ENCODE data around the gene CHTF8.

CHTF8 gene

GRCh38 chr16:69112285-69113129 lies 19.9 kb downstream of the CHTF8 start:
- DNase-seq (ENCODE audit: low read depth in 2 of 2): peak in 1 of 2 experiments; percentile 56

- DNase-seq (ENCODE audit: low read depth in 2 of 2): no peak
These were observed 20.5 kb downstream of the CHTF8 start for GRCh38 chr16:69111876-69112230.

- no peak for DNase-seq (ENCODE audit: low read depth in 2 of 2)
These were observed 21.0 kb downstream of the CHTF8 start for GRCh38 chr16:69111216-69111875.

GRCh38 chr16:69110406-69110805 lies 22.0 kb downstream of the CHTF8 start:
- no peak for DNase-seq (ENCODE audit: low read depth in 2 of 2)

GRCh38 chr16:69109486-69110270 lies 22.7 kb downstream of the CHTF8 start:
- no peak for DNase-seq (ENCODE audit: low read depth in 2 of 2)

- no peak for DNase-seq (ENCODE audit: low read depth in 2 of 2)
These were observed 23.5 kb downstream of the CHTF8 start for GRCh38 chr16:69108905-69109252.

GRCh38 chr16:69108064-69108904 lies 24.1 kb downstream of the CHTF8 start:
- no peak for DNase-seq (ENCODE audit: low read depth in 2 of 2)

- DNase-seq (ENCODE audit: low read depth in 2 of 2): no peak
These were observed 24.9 kb downstream of the CHTF8 start for GRCh38 chr16:69107316-69107962.

- no peak for DNase-seq (ENCODE audit: low read depth in 2 of 2)
These were observed 25.7 kb downstream of the CHTF8 start for GRCh38 chr16:69106491-69107315.

GRCh38 chr16:69105501-69106361 lies 26.7 kb downstream of the CHTF8 start, which contains the start of gene HAS3:
Gene HAS3, plus strand, starts transcription at chr16:69105653. Its CDS starts 3,743 bp downstream, at chr16:69109396.
- peak in 1 of 2 experiments; percentile 31 for DNase-seq (ENCODE audit: low read depth in 2 of 2)

- no peak for DNase-seq (ENCODE audit: low read depth in 2 of 2)
These were observed 32.2 kb downstream of the CHTF8 start for GRCh38 chr16:69100071-69100691.

GRCh38 chr16:69095193-69095592 lies 37.2 kb downstream of the CHTF8 start:
- DNase-seq (ENCODE audit: low read depth in 2 of 2): no peak

- no peak for DNase-seq (ENCODE audit: low read depth in 2 of 2)
These were observed 37.9 kb downstream of the CHTF8 start for GRCh38 chr16:69094501-69094900.

GRCh38 chr16:69093974-69094373 lies 38.4 kb downstream of the CHTF8 start:
- no peak for DNase-seq (ENCODE audit: low read depth in 2 of 2)

GRCh38 chr16:69089091-69089910 lies 43.1 kb downstream of the CHTF8 start:
- peak in 1 of 2 experiments; percentile 17 for DNase-seq (ENCODE audit: low read depth in 2 of 2)

GRCh38 chr16:69088684-69089083 lies 43.7 kb downstream of the CHTF8 start:
- no peak for DNase-seq (ENCODE audit: low read depth in 2 of 2)

GRCh38 chr16:69087161-69087581 lies 45.2 kb downstream of the CHTF8 start:
- DNase-seq (ENCODE audit: low read depth in 2 of 2): no peak
